HG02798 (cell line): Measurements from ENCODE around the gene CTNNA2.

Experiments
- ATAC-seq: cut with Tn5 transposase; IDR thresholded peaks from one replicate; pipeline ENCODE4 v1.9.1; 2021; ENCODE audit warnings: mild to moderate bottlenecking; ENCODE audit not compliant: unreplicated experiment, poor library complexity

CTNNA2 gene

GRCh38 chr2:80549901-80550300 lies 1037.0 kb downstream of the CTNNA2 start:
- no peak for ATAC-seq

- ATAC-seq = no peak
These were observed 1047.5 kb downstream of the CTNNA2 start for GRCh38 chr2:80560326-80560725.

- no peak for ATAC-seq
These were observed 1055.2 kb downstream of the CTNNA2 start for GRCh38 chr2:80568011-80568410.

GRCh38 chr2:80573167-80573566 lies 1060.3 kb downstream of the CTNNA2 start:
- no peak for ATAC-seq

GRCh38 chr2:80573950-80574349 lies 1061.1 kb downstream of the CTNNA2 start:
- no peak for ATAC-seq

GRCh38 chr2:80579756-80580155 lies 1066.9 kb downstream of the CTNNA2 start:
- ATAC-seq = no peak

GRCh38 chr2:80591233-80591632 lies 1078.4 kb downstream of the CTNNA2 start:
- no peak for ATAC-seq

GRCh38 chr2:80592106-80592505 lies 1079.3 kb downstream of the CTNNA2 start:
- no peak for ATAC-seq

GRCh38 chr2:80610108-80610507 lies 1097.3 kb downstream of the CTNNA2 start:
- no peak for ATAC-seq

- no peak for ATAC-seq
These were observed 1108.8 kb downstream of the CTNNA2 start for GRCh38 chr2:80621656-80622055.

GRCh38 chr2:80624062-80624461 lies 1111.2 kb downstream of the CTNNA2 start:
- ATAC-seq = no peak

GRCh38 chr2:80634590-80634989 lies 1121.7 kb downstream of the CTNNA2 start:
- no peak for ATAC-seq

GRCh38 chr2:80638783-80639182 lies 1125.9 kb downstream of the CTNNA2 start:
- no peak for ATAC-seq

- ATAC-seq = no peak
These were observed 1129.6 kb downstream of the CTNNA2 start for GRCh38 chr2:80642465-80642864.

GRCh38 chr2:80643598-80643997 lies 1130.7 kb downstream of the CTNNA2 start:
- no peak for ATAC-seq

GRCh38 chr2:80651435-80651834 lies 1138.6 kb downstream of the CTNNA2 start:
- no peak for ATAC-seq

- ATAC-seq = no peak
These were observed 1142.4 kb downstream of the CTNNA2 start for GRCh38 chr2:80655265-80655664.

GRCh38 chr2:80670763-80671162 lies 1157.9 kb downstream of the CTNNA2 start:
- ATAC-seq = no peak

- ATAC-seq = no peak
These were observed 1174.7 kb downstream of the CTNNA2 start for GRCh38 chr2:80687524-80687923.

GRCh38 chr2:80689106-80689505 lies 1176.3 kb downstream of the CTNNA2 start:
- no peak for ATAC-seq
